Measurements from ENCODE around the gene TRIM16. TPM values are rescaled to one million over a fixed set of nuclear protein-coding genes. Genes with fewer than 3 reads are reported as not detected.

The TRIM16 gene
- total and polyA plus RNA-seq, 9 of the 15 experiments (the other 6 are each of a cell fraction or from before 2014, with no cell fraction given) = 3.5 to 9.2 (median 8.2) TPM

GRCh38 chr17:15651583-15652110 lies 32.5 kb downstream of the TRIM16 start (continued):
- TF ChIP-seq ZNF407 (IDR thresholded peaks at IDR 0.05; ENCODE audit: low read depth) (no peak), CBX2 (IDR thresholded peaks at IDR 0.05; ENCODE audit: insufficient read depth, low read length, poor library complexity, severe bottlenecking) (no peak), TEAD4 (IDR thresholded peaks at IDR 0.05; ENCODE audit: low read length) (no peak), TEAD4 (CRISPR knock-in tag; IDR thresholded peaks at IDR 0.05; ENCODE audit: borderline replicate concordance) (no peak), CREBBP (IDR thresholded peaks at IDR 0.05; ENCODE audit: low read depth, low read length) (no peak), SIRT6 (IDR thresholded peaks at IDR 0.05; ENCODE audit: low read depth, low read length) (no peak), ZNF133 (CRISPR knock-in tag; IDR thresholded peaks at IDR 0.05) (no peak), ILK (tag; IDR thresholded peaks at IDR 0.05; ENCODE audit: borderline replicate concordance, low read depth) (no peak), ZEB2 (IDR thresholded peaks at IDR 0.05) (no peak), THAP7 (CRISPR knock-in tag; IDR thresholded peaks at IDR 0.05) (no peak), ZNF644 (tag; IDR thresholded peaks at IDR 0.05; ENCODE audit: low read depth) (no peak), SMARCA5 (IDR thresholded peaks at IDR 0.05) (no peak), TAF15 (IDR thresholded peaks at IDR 0.05; ENCODE audit: low read depth, low read length) (no peak), ZKSCAN1 (IDR thresholded peaks at IDR 0.05; ENCODE audit: low read depth, low read length) (no peak), SLC30A9 (CRISPR knock-in tag; IDR thresholded peaks at IDR 0.05) (no peak), ZFPM2 (CRISPR knock-in tag; IDR thresholded peaks at IDR 0.05) (no peak), COPS2 (conservative IDR thresholded peaks at IDR 0.05) (no peak), ETS2 (tag; IDR thresholded peaks at IDR 0.05; ENCODE audit: borderline replicate concordance, poor library complexity, severe bottlenecking) (no peak), PATZ1 (CRISPR knock-in tag; IDR thresholded peaks at IDR 0.05; ENCODE audit: borderline replicate concordance) (no peak)

All from K562 (cell line).